Nephron (organoid): ENCODE results near the gene LAMA1.

Experiments used
- H3K27ac Mint-ChIP-seq, 3 experiments: 2 replicates each; pipeline ENCODE4 v1.8.0; 2020; ENCODE audit warnings: mixed read lengths in 3 of 3, mild to moderate bottlenecking in 2 of 3, moderate library complexity in 1 of 3
- H3K27me3 Mint-ChIP-seq: 2 replicates; pipeline ENCODE4 v1.8.0; 2021; ENCODE audit warnings: low read depth, mild to moderate bottlenecking, moderate library complexity, mixed read lengths
- H3K36me3 Mint-ChIP-seq: 2 replicates; pipeline ENCODE4 v1.8.0; 2020; ENCODE audit warnings: low read depth, mixed read lengths
- H3K4me1 Mint-ChIP-seq: 2 replicates; pipeline ENCODE4 v1.8.0; 2020; ENCODE audit warnings: mixed read lengths
- H3K4me3 Mint-ChIP-seq, 3 experiments: 2 replicates each; pipeline ENCODE4 v1.8.0; 2020; ENCODE audit warnings: mild to moderate bottlenecking in 3 of 3, mixed read lengths in 3 of 3, moderate library complexity in 2 of 3
- H3K9me3 Mint-ChIP-seq: 2 replicates; pipeline ENCODE4 v1.8.0; 2020; ENCODE audit warnings: mixed read lengths
- CTCF ChIP-seq, 3 experiments: fragments of 200-600 bp; sonication (generic); IDR thresholded peaks; one replicate each; pipeline ENCODE4 v1.5.0; 2021; ENCODE audit warnings: antibody characterized with exemption in 3 of 3; ENCODE audit not compliant: unreplicated experiment in 3 of 3

LAMA1 gene

GRCh38 chr18:7047336-7047735 is 70.3 kb downstream of the LAMA1 start:
- Mint-ChIP-seq H3K4me1 (no peaks in the 10 kb centered on the region), H3K27ac (no peak overlapping the region), H3K36me3 (peaks cover 7% of the 10 kb centered on the region), H3K27me3 (no peaks in the 10 kb centered on the region), H3K9me3 (no peaks in the 10 kb centered on the region), H3K4me3 (no peak overlapping the region)
- TF ChIP-seq CTCF (IDR thresholded peaks at IDR 0.05; ENCODE audit: unreplicated experiment in 3 of 3) = no peak

- no peaks in the 10 kb centered on the region for H3K9me3 Mint-ChIP-seq
- H3K4me3 Mint-ChIP-seq = peak overlapping the region; percentile 5 to 51 (median 44)
- H3K36me3 Mint-ChIP-seq = peaks cover 27% of the 10 kb centered on the region
- peak overlapping the region; percentile 81 to 96 (median 95) for H3K27ac Mint-ChIP-seq
- peaks cover 6% of the 10 kb centered on the region for H3K27me3 Mint-ChIP-seq
- TF ChIP-seq CTCF (IDR thresholded peaks at IDR 0.05; ENCODE audit: unreplicated experiment in 3 of 3) = peak; percentile 69 to 71 (median 70)
- H3K4me1 Mint-ChIP-seq = peaks cover 11% of the 10 kb centered on the region
Measured at GRCh38 chr18:7038330-7038851, 79.2 kb downstream of the LAMA1 start.

GRCh38 chr18:7037470-7037869 is 80.1 kb downstream of the LAMA1 start:
- no peaks in the 10 kb centered on the region for H3K9me3 Mint-ChIP-seq
- H3K4me1 Mint-ChIP-seq = peaks cover 11% of the 10 kb centered on the region
- no peak for TF ChIP-seq CTCF (IDR thresholded peaks at IDR 0.05; ENCODE audit: unreplicated experiment in 3 of 3)
- H3K27me3 Mint-ChIP-seq = peaks cover 6% of the 10 kb centered on the region
- H3K36me3 Mint-ChIP-seq = peaks cover 28% of the 10 kb centered on the region
- H3K4me3 Mint-ChIP-seq = no peak overlapping the region
- peak overlapping the region in 1 of 3 experiments; percentile 96 for H3K27ac Mint-ChIP-seq

- Mint-ChIP-seq H3K36me3 (peaks cover 22% of the 10 kb centered on the region), H3K9me3 (no peaks in the 10 kb centered on the region), H3K4me3 (no peak overlapping the region), H3K27me3 (peaks cover 6% of the 10 kb centered on the region), H3K4me1 (peaks cover 11% of the 10 kb centered on the region), H3K27ac (no peak overlapping the region)
- TF ChIP-seq CTCF (IDR thresholded peaks at IDR 0.05; ENCODE audit: unreplicated experiment in 3 of 3) = no peak
Measured at GRCh38 chr18:7035807-7036206, 81.8 kb downstream of the LAMA1 start.

- Mint-ChIP-seq H3K27ac (peak overlapping the region in 1 of 3 experiments; percentile 30), H3K36me3 (peaks cover 18% of the 10 kb centered on the region), H3K9me3 (no peaks in the 10 kb centered on the region), H3K4me3 (no peak overlapping the region), H3K27me3 (peaks cover 4% of the 10 kb centered on the region), H3K4me1 (peaks cover 11% of the 10 kb centered on the region)
- TF ChIP-seq CTCF (IDR thresholded peaks at IDR 0.05; ENCODE audit: unreplicated experiment in 3 of 3) = no peak
Measured at GRCh38 chr18:7034924-7035323, 82.7 kb downstream of the LAMA1 start.

GRCh38 chr18:7032537-7032936 is 85.1 kb downstream of the LAMA1 start:
- TF ChIP-seq CTCF (IDR thresholded peaks at IDR 0.05; ENCODE audit: unreplicated experiment in 3 of 3) = no peak

More at GRCh38 chr18:7032537-7032936, 85.1 kb downstream of the LAMA1 start:
- Mint-ChIP-seq H3K27me3 (no peaks in the 10 kb centered on the region), H3K4me1 (no peaks in the 10 kb centered on the region), H3K27ac (no peak overlapping the region), H3K9me3 (no peaks in the 10 kb centered on the region), H3K4me3 (no peak overlapping the region), H3K36me3 (peaks cover 17% of the 10 kb centered on the region)
